ENCODE results near the gene DRC7. TPM values are rescaled to one million over a fixed set of nuclear protein-coding genes. Genes with fewer than 3 reads are reported as not detected.

The DRC7 gene
- total and polyA plus RNA-seq, 8 donors: not detected

GRCh38 chr16:57759541-57760356, 65.1 kb downstream of the DRC7 start:
- 73 to 86% (median 81%) methylated on average over 20 to 21 of the region's 21 CpGs for WGBS, 5 donors
- Histone ChIP-seq H3K9me3 (no peaks in the 10 kb centered on the region), H3K4me1 (peaks cover 0 to 16% (median 8%) of the 10 kb centered on the region in 4 donors), H3K36me3 (peaks cover 22 to 88% (median 78%) of the 10 kb centered on the region in 4 donors), H3K27me3 (no peaks in the 10 kb centered on the region), H3K4me3 (no peak overlapping the region), H3K27ac (peak overlapping the region in 1 of 5 donors; percentile 11)
- DNase-seq: no peak
- intact Hi-C loops (cut with DNase I; ENCODE audit: low total_unique reads): loop anchor here (5.0 to 10.0 kb wide), 2 partner anchors 103 to 245 kb away; partner anchors contain the start of genes USB1 and ZNF319
- TF ChIP-seq EP300 (IDR thresholded peaks at IDR 0.05) (no peak), POLR2AphosphoS5 (IDR thresholded peaks at IDR 0.05) (no peak), POLR2A (IDR thresholded peaks at IDR 0.05) (no peak), CTCF (IDR thresholded peaks at IDR 0.05) (no peak)

- H3K9me3 ChIP-seq: no peaks in the 10 kb centered on the region
- intact Hi-C loops (cut with DNase I; ENCODE audit: low total_unique reads): no loop called here
- no peak overlapping the region for H3K4me3 ChIP-seq
- no peaks in the 10 kb centered on the region for H3K27me3 ChIP-seq
- no peak overlapping the region for H3K27ac ChIP-seq
- no peak for DNase-seq
- H3K4me1 ChIP-seq: peaks cover 0 to 16% (median 8%) of the 10 kb centered on the region in 4 donors
- 87 to 91% (median 89%) methylated on average over 33 to 40 of the region's 40 CpGs for WGBS, 5 donors
- TF ChIP-seq CTCF (IDR thresholded peaks at IDR 0.05): no peak
- no peak for TF ChIP-seq EP300 (IDR thresholded peaks at IDR 0.05)
- TF ChIP-seq POLR2AphosphoS5 (IDR thresholded peaks at IDR 0.05): no peak
- TF ChIP-seq POLR2A (IDR thresholded peaks at IDR 0.05): no peak
- H3K36me3 ChIP-seq: peaks cover 22 to 88% (median 78%) of the 10 kb centered on the region in 4 donors
Measured at GRCh38 chr16:57760357-57761160, 66.0 kb downstream of the DRC7 start.

GRCh38 chr16:57761301-57761700, 66.7 kb downstream of the DRC7 start:
- TF ChIP-seq CTCF (IDR thresholded peaks at IDR 0.05): no peak
- TF ChIP-seq EP300 (IDR thresholded peaks at IDR 0.05): no peak
- no peak for TF ChIP-seq POLR2A (IDR thresholded peaks at IDR 0.05)
- TF ChIP-seq POLR2AphosphoS5 (IDR thresholded peaks at IDR 0.05): no peak
- Histone ChIP-seq H3K36me3 (peaks cover 22 to 88% (median 75%) of the 10 kb centered on the region in 4 donors), H3K9me3 (no peaks in the 10 kb centered on the region), H3K4me1 (peaks cover 0 to 16% (median 8%) of the 10 kb centered on the region in 4 donors), H3K27me3 (no peaks in the 10 kb centered on the region), H3K4me3 (no peak overlapping the region), H3K27ac (no peak overlapping the region)
- WGBS, 5 donors: 71 to 87% (median 79%) methylated on average over 9 of the region's 9 CpGs
- no peak for DNase-seq
- intact Hi-C loops (cut with DNase I; ENCODE audit: low total_unique reads): no loop called here

GRCh38 chr16:57761957-57762356, 67.4 kb downstream of the DRC7 start:
- Histone ChIP-seq H3K36me3 (peaks cover 26 to 89% (median 78%) of the 10 kb centered on the region in 4 donors), H3K9me3 (no peaks in the 10 kb centered on the region), H3K4me1 (peaks cover 0 to 15% (median 7%) of the 10 kb centered on the region in 4 donors), H3K27me3 (no peaks in the 10 kb centered on the region), H3K4me3 (no peak overlapping the region), H3K27ac (no peak overlapping the region)
- DNase-seq: no peak
- intact Hi-C loops (cut with DNase I; ENCODE audit: low total_unique reads): no loop called here
- TF ChIP-seq EP300 (IDR thresholded peaks at IDR 0.05) (no peak), POLR2AphosphoS5 (IDR thresholded peaks at IDR 0.05) (no peak), CTCF (IDR thresholded peaks at IDR 0.05) (no peak), POLR2A (IDR thresholded peaks at IDR 0.05) (no peak)
- 89 to 95% (median 93%) methylated on average over 8 to 12 of the region's 12 CpGs for WGBS, 5 donors
